HepG2 (cell line): ENCODE measurements around the gene ABCB8. TPM values are rescaled to one million over a fixed set of nuclear protein-coding genes. Genes with fewer than 3 reads are reported as not detected.

Experiments
- CCAR2 ChIP-seq: fragments of 200-400 bp; formaldehyde crosslinking; optimal IDR thresholded peaks from 2 replicates; pipeline ENCODE3; 2018; ENCODE audit warnings: low read depth, mild to moderate bottlenecking, low read length, moderate library complexity
- DBP ChIP-seq: sonication (generic); formaldehyde crosslinking; IDR thresholded peaks from 2 replicates; pipeline ENCODE4 v1.4.0; 2020; ENCODE audit warnings: missing genetic modification reagents; ENCODE audit errors: not compliant biosample characterization
- FOXC1 ChIP-seq: sonication (generic); formaldehyde crosslinking; IDR thresholded peaks from 2 replicates; pipeline ENCODE4 v1.8.0; 2022; ENCODE audit warnings: mild to moderate bottlenecking, missing genetic modification reagents, borderline replicate concordance
- FOXK1 ChIP-seq: sonication (generic); formaldehyde crosslinking; IDR thresholded peaks from 2 replicates; pipeline ENCODE4 v1.4.0; 2020; ENCODE audit warnings: low read depth, missing genetic modification reagents, borderline replicate concordance
- HMGXB4 ChIP-seq, 2 experiments: sonication (generic) in 1 of 2; formaldehyde crosslinking in 1 of 2; IDR thresholded peaks; 2 replicates each; pipeline versions ENCODE4 v1.4.0 to v1.6.1; 2018 to 2020; ENCODE audit warnings: missing genetic modification reagents in 2 of 2, borderline replicate concordance in 1 of 2, low read depth in 1 of 2, mild to moderate bottlenecking in 1 of 2, missing biosample characterization in 1 of 2
- ISL2 ChIP-seq: sonication (generic); formaldehyde crosslinking; IDR thresholded peaks from 2 replicates; pipeline ENCODE4 v1.5.0; 2020; ENCODE audit warnings: missing genetic modification reagents
- KAT8 ChIP-seq: IDR thresholded peaks from 2 replicates; pipeline ENCODE4 v1.6.1; 2016; ENCODE audit warnings: missing genetic modification reagents, missing compliant biosample characterization
- KLF11 ChIP-seq: IDR thresholded peaks from 2 replicates; pipeline ENCODE4 v1.6.1; 2016; ENCODE audit warnings: missing compliant biosample characterization
- PHF20 ChIP-seq: sonication (generic); formaldehyde crosslinking; IDR thresholded peaks from 2 replicates; pipeline ENCODE4 v1.5.0; 2020; ENCODE audit warnings: mild to moderate bottlenecking, missing genetic modification reagents
- ZHX1 ChIP-seq: sonication (generic); formaldehyde crosslinking; IDR thresholded peaks from 2 replicates; pipeline ENCODE4 v1.8.1; 2022; ENCODE audit warnings: low read depth, mild to moderate bottlenecking, missing genetic modification reagents
- ZNF256 ChIP-seq: sonication (generic); formaldehyde crosslinking; conservative IDR thresholded peaks from 2 replicates; pipeline ENCODE4 v1.4.0; 2020; ENCODE audit warnings: missing genetic modification reagents
- ZNF276 ChIP-seq: sonication (generic); formaldehyde crosslinking; IDR thresholded peaks from 2 replicates; pipeline ENCODE4 v1.4.0; 2020; ENCODE audit warnings: mild to moderate bottlenecking, low read depth, missing genetic modification reagents
- ZNF646 ChIP-seq: sonication (generic); formaldehyde crosslinking; IDR thresholded peaks from 2 replicates; pipeline ENCODE4 v1.9.0; 2021; ENCODE audit warnings: mild to moderate bottlenecking, missing genetic modification reagents
- ZNF652 ChIP-seq: IDR thresholded peaks from 2 replicates; pipeline ENCODE4 v1.6.1; 2016; ENCODE audit warnings: low read depth, borderline replicate concordance
- ZNF713 ChIP-seq: sonication (generic); formaldehyde crosslinking; IDR thresholded peaks from 2 replicates; pipeline ENCODE4 v1.4.0; 2020; ENCODE audit warnings: mild to moderate bottlenecking, missing genetic modification reagents
- polyA plus RNA-seq, 8 experiments: library from polyadenylated mRNA; depleted of rRNA in 3 of 8; stranded (reverse) in 7 of 8; unstranded in 1 of 8; fragments of >200 nt; fragmentation: Illumina TruSeq in 4 of 8; extraction: Trizol in 4 of 8; gene quantifications; 2 replicates each; pipeline versions ENCODE4 v1.2.1 to v1.2.3, GENCODE V29; 2011 to 2016; ENCODE audit warnings: low read depth in 4 of 8, missing spikeins in 1 of 8, mixed read lengths in 1 of 8; ENCODE audit not compliant: insufficient read depth in 1 of 8
- total RNA-seq, 5 experiments: library from RNA; depleted of rRNA; stranded (reverse); fragments of >200 nt; fragmentation: Illumina TruSeq; extraction: Trizol; gene quantifications; 2 replicates each; pipeline ENCODE4 v1.2.3, GENCODE V29; 2016; ENCODE audit warnings: low read depth in 1 of 5

ABCB8 gene
- total and polyA plus RNA-seq, 2 of the 13 experiments (the other 11 are each of a cell fraction or from before 2014, with no cell fraction given) = 6.6 to 16.7 TPM

GRCh38 chr7:151012031-151012692 lies 16.1 kb upstream of the ABCB8 start (continued):
- no peak for TF ChIP-seq ZNF646 (CRISPR knock-in tag)
- no peak for TF ChIP-seq FOXK1 (CRISPR knock-in tag)
- TF ChIP-seq ISL2 (CRISPR knock-in tag) = no peak
- no peak for TF ChIP-seq ZNF256 (CRISPR knock-in tag)
- TF ChIP-seq ZNF276 (CRISPR knock-in tag) = no peak
- no peak for TF ChIP-seq KLF11 (CRISPR knock-in tag)
- TF ChIP-seq KAT8 (CRISPR knock-in tag) = peak; percentile 61
- no peak for TF ChIP-seq CCAR2
- TF ChIP-seq DBP (CRISPR knock-in tag) = no peak
- no peak for TF ChIP-seq ZHX1 (CRISPR knock-in tag)
- no peak for TF ChIP-seq ZNF652 (CRISPR knock-in tag)
- TF ChIP-seq ZNF713 = no peak
- TF ChIP-seq PHF20 (CRISPR knock-in tag) = 0 out of 2 replicates have a peak, but pooled peaks have one; percentile 47
- 0 out of 4 replicates have a peak, but pooled peaks of 1 of the 2 experiments have one; percentile 17 for TF ChIP-seq HMGXB4 (CRISPR knock-in tag; IDR thresholded peaks at IDR 0.05; ENCODE audit: borderline replicate concordance in 1 of 2, low read depth in 1 of 2)
- no peak for TF ChIP-seq FOXC1 (CRISPR knock-in tag)
